Activated naive CD8-positive, alpha-beta T cell treated with anti-CD3 and anti-CD28 coated beads, Interleukin-2, amount 50 U/mL, for 16 hours (primary cell): ENCODE results near the gene CCDC12.

Experiments used
- DNase-seq: peaks from one replicate; pipeline ENCODE4 v3.0.0-alpha.2; 2020; ENCODE audit warnings: low read depth, low spot score

Gene CCDC12

DNA sequence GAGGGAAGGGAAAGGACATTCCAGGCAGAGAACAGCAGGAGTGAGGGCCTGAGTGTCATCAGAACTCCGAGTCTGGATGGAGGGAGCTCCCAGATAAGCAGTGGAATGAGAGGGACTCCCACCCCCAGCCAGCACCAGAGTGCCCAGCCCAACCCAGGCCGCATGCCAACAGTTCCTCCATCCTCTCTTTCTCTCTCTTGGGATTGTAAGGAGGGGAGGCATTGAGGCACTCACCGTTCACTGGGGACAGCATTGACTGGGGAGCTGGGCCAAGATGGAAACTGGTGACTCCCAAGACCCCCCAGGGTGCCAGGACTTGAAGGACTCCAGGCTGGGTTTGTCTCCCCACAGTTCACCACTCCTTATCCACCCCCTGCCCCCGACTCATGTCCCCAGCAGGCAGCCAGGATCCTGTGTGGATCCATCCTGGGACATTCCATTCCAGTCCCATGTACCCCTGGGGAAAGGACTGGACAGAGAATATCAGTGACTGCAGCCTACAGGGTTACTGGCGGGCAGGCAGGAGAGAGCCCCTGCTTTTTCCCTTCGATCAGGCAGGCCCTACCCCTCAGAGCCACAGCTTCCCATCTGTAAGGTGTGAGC, 83.3 kb downstream of the CCDC12 start:
- DNase-seq = no peak

DNA sequence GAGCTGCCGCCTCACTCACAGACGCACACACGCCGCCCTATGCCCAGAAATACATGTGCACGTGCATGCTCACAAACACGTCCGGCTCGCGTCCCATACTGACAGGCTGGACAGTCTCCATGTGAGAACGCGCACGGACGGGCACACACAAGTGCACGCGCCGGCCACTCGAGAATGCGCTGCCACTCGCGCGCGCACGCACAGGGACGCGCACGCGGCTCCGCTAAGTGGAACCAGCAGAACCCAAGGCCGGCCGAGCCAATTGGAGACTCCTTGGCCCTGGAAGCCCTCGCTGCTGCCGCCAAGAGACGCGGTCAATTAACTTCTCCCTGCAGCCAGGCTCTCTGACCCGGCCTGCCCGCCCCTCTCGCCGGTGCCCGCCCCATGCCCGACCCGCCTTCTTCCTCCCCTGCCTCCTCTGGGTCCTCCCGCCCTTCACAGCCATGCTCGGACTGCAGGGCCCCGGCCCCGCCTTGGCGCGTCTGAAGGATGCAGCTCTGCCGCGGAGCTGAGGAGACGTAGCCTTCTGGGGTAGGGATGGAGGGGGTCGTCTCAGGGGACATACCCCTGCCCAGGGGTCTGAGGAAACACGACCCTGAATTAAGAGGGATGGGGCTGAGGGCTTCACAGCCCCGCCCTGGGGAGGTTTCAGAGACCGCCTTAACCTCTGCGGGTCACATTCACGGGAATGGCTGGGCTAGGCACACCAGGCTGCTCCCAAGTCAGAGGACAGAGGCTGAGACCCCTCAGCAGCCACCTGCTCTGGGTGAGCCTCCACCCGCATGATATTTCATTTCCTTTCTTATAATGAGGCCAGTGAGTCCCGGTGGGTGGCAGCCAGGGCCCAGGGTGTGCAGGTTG, 84.0 kb downstream of the CCDC12 start:
- DNase-seq = no peak

DNA sequence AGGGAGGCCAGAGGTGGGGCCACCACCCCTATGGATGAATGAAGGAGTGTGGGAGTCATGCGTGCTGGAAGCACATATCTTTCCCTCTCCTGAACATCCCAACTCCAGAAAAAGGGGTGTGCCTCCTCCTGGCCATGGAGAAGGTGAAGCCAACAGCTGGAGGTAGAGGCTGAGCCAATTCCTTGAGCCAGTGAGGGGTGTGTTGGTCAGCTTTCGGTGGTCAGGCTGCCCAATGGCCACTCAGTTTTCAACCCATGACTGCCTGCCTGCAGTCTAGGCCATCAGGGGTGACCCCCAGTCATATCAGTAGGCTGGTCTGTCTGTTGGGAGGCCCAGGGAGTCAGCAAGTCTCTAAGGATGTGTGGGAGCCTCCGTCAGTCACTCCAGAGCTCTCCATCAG, 85.4 kb downstream of the CCDC12 start:
- DNase-seq = no peak

DNA sequence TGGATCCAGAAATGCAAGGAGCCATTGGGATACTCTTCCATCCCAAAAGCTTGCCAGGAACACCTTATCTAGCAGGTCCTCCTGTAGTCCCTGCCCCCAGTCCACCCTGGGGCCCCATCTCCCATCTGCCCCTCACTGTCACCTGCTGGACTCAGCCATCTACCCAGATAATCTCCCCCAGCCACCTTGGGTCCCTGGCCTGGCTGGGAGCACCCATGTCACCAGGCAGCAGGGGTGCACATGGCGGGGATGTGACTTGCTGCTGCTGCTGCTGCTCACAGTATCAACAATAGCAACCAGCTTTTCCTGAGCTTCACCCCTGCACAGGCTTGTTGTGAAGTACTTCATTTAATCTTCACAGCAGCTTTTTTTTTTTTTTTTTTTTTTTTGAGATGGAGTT, 86.4 kb downstream of the CCDC12 start:
- DNase-seq = no peak

DNA sequence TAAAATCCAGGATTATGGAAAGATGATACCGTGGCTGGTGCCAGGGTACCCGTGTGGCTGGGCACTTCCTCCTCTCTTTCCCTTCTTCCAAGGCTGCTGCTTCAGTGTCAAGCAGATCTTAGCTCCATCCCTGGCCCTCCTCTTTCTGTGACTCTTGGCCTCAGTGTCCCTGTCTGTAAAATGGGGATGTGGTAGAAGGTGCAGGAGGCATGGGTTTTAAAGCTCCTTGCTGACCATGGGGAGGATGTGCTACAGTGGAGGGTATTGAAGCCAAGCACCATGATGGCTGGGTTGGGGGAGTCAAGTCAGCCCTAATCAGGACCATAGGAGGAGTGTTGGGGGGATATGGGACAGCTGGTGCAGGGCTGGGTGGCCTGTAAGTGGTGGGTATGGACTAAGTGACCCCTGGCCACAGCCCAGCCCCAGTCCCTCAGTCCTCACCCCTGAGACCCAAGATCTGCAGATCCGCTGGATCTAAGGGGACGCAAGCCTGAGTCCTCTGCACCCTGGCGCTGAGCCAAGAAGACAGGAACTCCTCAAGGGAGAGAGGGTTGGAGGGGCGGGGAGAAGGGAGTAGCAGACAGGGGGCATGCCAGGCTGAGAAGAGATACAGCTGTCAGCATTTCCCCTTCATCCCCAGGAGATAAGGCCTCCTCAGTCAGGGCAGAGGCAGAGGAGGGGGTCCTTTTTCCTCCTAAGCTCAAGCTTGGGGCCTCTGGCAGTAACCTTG, 87.0 kb downstream of the CCDC12 start:
- DNase-seq = no peak

DNA sequence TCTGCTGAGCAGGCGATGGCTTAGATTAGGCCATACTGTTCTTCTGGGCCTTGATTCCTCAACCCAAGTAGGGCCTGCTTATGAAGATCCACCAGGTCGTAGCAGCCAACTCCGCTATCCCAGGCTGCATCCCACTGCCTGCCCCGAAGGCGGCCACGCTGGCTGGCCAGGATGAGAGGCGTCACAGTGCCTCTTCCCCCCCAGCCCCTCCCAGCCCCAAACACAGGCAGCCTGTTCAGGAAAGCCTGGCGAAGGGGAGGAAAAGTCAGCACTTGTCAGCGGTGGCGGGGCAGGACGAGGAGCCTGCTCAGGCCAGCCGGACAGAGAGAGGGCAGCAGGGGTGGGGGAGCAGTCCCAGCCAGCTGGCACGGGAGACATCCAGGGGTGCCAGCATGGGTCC, 87.8 kb downstream of the CCDC12 start:
- DNase-seq = no peak

DNA sequence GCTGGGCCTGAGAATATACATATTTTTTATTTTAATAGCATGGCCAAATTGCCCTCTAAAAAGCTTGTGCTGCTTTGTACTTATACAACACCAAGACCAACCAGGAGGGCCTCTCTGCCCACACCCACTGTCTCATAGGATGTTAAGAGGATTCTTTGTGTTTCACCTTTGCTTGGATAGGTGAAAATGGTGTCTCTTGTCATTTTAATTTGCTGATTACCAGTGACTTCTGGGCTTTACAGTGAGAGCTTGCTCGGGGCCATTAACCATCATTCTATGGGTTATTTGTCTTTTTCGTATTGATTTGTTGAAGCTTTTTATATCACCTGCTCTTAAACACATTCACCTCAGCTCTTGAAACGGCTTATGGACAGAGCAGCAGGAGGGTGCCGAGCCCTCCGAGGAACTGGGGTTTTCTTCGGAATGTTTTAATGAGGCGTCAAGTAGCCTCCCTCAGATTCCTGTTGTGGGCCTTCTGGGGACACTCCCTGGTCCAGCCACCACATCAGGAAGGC, 88.5 kb downstream of the CCDC12 start:
- DNase-seq = no peak

DNA sequence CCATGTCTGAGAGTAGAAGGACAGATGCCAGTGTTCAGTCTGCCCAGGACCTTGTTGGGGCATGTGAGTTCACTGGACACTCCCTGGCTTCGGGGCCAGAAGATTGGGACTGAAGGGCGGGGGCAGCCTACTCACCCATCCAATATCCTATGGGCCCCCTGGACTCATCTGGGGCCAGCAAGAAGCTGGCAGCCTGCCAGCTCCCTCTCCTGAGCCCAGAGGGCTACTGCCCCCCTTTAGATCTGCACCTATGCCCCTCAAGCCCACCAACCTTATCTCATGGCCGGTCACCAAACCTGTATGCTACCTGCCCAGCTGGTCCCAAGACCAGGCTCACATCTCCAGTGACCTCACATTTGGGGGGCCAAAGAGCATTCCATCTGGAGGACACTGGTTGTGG, 90.9 kb downstream of the CCDC12 start:
- no peak for DNase-seq

DNA sequence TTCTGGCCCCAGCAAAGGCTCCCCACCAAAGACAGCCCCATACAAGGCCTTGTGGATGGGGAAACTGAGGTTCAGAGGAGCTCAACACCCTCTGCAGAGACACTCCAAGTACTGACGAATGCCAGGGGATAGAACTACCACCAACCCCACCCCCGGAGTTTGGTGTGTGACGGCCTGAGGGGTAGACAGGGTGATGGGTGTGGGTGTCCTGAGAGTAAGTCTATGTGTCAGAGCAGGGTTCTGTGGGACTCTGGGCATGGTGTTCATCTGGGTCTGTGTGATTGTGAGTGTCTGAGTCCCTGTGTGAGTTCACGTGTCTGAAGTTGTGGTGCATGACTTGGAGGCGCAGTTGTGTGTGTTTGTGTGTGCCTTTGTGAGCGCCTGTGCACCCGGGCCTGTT, 91.6 kb downstream of the CCDC12 start:
- DNase-seq = no peak

DNA sequence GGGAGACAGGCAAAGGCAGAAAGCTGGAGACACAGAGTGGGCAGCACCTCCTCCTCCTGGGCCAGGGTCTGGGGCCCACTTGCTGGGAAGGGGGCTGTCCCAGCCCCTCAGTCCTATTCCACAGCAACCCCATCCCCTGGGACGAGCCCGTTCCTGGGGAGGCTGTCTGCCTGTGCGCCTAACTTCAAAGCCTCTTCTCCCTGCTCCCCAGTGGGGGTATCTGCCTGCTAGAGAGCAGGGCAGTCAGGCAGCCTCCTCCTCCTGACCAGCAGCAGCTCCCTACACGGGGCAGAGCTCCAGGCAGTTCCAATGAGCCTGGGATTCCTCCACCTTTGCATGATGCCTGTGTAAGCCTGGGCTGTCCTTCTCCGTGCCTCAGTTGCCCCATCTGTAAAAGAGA, 92.1 kb downstream of the CCDC12 start:
- no peak for DNase-seq

DNA sequence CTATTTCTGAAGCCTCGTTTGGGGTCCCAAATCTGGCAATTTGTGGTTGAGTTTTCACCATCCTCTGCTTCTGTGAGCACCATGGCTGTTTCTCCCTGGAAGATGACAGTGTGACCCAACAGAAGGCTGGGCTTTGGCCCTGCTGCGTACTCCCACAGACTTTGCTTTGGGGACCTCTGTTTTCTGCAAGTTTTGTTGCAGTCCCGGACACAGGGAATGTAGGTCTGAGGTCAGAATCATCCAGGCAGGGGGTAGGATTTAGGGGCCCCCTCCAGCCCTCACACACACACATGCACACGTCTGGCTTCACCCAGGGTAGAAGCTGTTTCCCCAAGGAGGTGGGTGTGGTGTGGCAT, 92.7 kb downstream of the CCDC12 start:
- no peak for DNase-seq

DNA sequence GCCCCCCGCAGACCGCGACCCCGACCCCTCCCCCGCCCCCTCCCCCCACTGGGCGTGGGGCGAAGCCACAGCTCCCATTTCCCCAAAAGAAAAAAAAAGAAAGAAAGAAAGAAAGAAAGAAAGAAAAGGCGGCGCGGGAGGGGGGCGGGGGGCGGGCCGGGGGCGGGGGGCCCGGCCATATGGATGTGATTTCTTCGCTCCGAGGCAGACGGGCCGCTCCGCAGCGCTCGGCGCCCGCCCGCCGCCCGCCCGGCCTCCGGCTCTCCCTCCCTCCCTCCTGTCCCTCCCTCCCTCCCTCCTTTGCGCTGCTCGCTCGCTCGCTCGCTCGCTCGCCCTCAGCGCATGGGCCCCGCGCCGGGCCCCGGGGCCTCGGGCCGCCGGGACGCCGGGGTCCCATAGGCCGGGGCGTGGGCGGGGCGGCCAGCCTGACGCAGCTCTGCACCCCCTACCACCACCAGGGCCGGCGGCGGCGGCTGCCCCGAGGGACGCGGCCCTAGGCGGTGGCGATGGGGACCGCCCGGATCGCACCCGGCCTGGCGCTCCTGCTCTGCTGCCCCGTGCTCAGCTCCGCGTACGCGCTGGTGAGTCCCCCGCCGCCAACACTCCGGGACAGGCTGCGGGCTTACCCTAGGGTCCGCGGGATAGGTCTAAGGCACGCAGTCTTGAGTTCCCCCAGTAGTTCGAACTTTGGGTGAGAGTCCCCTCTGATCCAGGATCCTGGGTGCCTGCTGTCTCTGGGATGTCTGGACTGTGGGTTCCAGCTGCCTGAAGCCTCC, 93.3 kb downstream of the CCDC12 start:
- no peak for DNase-seq

DNA sequence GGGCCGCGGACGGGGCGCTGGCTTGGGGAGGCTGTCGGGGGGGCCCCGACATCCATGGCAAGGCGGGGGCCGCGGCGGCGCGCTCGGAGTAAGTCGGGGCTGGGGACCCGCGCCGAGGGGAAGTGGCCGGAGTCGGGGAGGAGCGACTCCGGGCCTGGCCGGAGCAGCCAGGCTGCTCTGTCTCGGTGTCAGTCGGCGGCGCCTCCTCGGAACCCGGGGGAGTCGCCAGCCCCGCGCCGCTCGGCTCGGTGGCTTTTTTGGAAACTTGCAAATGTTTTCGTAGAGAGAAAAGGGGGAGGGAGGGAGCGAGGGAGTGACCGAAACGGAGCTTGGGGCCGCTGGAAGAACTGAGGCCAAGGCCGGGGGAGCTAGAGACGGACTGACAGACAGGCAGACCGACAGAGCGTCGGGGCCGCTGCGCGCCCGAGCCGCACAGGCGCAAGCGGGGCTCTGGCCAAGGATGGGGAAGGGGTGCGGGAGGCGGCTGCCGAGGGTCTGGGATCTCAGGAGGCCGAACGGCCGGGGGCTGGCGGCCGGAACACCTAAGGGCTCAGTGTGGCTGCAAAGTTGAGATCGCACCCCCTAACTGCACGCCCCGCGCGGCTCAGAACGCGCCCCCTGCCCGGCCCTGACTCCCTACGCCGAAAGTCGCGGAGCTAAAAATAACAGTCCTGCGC, 94.0 kb downstream of the CCDC12 start:
- DNase-seq = no peak

DNA sequence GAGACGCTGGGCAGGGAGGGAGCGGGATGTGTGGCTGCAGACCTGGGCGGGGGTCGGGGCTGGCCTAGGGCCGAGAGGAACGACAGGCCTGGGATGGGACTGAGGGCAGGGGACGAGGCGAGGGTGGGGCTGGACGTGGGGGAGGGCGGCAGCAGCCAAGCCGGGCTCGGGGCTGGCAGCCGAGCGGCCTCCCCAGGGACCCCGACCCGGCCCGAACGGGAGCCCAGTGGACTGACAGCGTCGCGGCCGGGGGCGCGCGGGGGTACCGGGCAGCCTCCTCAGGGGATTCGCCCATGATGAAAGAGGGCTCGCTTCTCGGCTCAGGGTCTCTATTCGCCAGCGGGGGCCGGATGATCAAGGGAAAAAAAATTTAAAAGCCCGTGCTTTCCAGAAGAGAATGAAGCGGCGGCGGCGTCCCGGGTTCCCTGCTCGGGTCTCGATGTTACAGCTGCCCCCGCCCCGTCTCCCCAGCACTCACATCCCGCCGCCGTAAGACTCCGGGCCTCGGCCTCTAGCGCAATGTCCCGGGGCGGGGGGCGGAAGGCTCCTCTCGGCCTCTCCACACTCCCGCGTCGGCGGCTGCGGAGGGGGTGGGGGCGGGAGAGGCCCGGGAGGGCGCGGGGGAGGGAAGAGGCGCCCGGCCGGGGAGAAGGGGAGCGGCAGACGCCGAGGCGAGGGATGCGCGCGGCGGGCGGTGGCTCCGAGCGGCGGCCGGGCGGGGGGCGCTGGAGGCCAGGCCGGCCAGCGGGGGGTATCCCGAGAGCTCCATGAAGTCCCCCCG, 94.8 kb downstream of the CCDC12 start:
- no peak for DNase-seq

DNA sequence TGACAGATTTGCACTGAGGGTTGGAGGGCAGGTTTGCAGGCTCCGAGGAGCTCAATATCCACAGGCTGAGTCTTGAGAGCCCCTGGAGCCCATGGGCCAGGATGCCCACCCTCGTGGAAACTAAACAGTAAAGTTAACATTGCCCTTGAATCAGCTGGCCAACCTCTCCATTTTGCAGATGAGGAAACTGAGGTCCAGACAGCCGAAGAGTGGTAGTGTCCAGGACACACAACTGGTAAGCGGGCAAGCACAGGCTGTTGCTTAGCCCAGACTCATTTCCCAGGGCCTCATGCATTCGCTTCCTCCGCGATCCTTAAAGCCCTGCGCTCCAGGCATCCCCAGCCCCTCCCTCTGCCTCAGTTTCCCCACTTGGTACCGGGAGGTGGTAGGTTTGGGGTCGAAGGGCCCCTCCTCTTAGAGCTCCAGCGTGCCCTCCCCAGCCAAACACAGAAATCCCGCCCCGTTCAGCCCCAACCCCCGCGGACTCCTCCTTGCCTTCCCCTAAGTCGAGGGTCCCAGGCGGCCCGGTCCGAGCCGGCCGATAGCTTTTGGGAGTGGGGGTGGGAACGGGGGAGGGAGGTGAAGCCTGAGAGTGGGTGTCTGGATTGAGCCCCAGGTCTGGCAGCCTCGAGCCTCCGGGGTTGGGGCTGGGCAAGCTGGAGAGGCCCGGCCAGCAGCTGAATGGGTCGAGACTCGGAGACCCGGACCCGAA, 95.5 kb downstream of the CCDC12 start:
- DNase-seq = no peak

DNA sequence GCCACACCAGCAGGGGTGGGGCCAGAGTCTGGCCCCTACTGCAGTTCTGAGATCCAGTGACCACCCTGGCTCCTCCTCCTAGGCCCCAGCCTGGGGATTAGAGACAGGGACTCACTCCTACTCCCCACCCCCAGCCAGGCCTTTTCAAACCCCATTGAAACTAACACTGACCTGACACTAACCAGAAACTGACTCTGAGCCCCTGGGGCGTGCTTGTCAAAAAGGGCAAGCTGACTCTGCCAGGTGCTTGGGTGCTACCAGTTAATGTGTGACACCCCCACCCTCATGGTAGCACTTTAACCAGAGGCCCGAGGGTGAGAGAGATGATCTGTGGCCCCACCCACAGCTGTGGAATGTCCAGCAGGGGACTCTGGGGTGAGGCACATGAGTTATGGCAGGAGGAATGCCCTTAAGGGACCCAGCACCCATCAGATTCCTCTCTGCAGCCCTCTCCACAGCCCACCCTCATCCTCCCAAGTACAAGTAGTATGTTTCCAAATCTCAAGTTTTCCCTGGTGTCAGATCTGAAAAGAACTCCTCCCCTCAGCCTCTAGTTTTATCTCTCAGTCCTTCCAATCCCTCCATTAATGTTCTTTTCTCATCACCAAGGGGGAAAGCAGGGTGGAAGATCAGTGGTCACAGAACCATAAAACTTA, 97.6 kb downstream of the CCDC12 start:
- DNase-seq = no peak

DNA sequence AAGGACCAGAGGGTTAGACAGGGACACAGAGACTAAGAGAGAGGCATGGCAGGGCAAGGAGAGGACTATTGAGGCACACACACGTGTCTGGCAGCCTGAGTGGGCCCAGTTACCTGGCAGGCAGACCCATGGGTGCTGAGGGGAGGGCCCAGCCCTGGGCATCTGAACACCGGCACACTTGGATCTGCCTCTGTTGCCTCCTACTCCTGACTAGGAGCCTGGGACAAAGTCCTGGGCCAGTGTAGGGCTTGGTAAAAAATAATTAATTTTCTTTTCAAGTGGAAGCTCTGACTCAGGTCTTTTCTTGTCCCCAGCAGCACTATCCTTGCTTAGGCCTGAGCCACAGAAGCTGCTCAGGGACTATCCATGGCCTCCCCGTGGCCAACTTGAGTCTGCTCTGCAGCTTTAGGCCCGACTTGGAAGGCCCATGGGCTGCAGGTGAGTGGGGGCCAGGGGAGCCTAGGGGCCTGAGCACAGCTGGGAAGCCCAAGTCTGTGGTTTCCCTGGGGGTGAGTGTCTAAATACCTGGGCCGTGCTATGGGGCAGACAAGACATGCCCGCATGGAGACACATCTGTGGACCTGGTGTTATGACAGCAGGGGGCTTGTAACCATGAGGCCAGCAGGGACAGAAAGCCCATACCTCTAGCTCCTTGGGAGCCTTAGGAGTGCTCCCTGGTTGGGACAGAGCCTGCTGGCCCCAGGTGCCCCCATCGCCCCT, 99.0 kb downstream of the CCDC12 start, which contains the start of gene PTH1R:
TSS of gene PTH1R (plus strand) at position 316 of the 720 bp plus-strand sequence. CDS start 5,839 bp downstream, outside the sequence.
- DNase-seq = no peak
